HEK293T (cell line): ENCODE results near the gene FBXO15.

Experiments
- CTCF ChIA-PET: fragments of 350-600 bp; formaldehyde crosslinking; extraction: SDS; loops from one replicate; lab custom pipeline; 2021; ENCODE audit warnings: antibody characterized with exemption, inconsistent platforms; lab: Yijun Ruan, JAX
- POLR2A ChIA-PET: fragments of 350-600 bp; formaldehyde crosslinking; extraction: SDS; loops from one replicate; lab custom pipeline; 2020; ENCODE audit warnings: antibody characterized with exemption, inconsistent platforms; lab: Yijun Ruan, JAX
- DNase-seq: peaks from one replicate; pipeline ENCODE4 v3.0.0; 2012; ENCODE audit warnings: mixed read lengths; ENCODE audit errors: extremely low spot score
- ARNT ChIP-seq: fragments of 450-650 bp; IDR thresholded peaks from 2 replicates; pipeline ENCODE4 v1.6.1; 2017; ENCODE audit warnings: mild to moderate bottlenecking
- BHLHE40 ChIP-seq: fragments of 450-650 bp; IDR thresholded peaks from 2 replicates; pipeline ENCODE4 v1.6.1; 2016; ENCODE audit warnings: mild to moderate bottlenecking, moderate library complexity, borderline replicate concordance
- CTBP1 ChIP-seq: fragments of 450-650 bp; IDR thresholded peaks from 2 replicates; pipeline ENCODE4 v1.6.1; 2016; ENCODE audit warnings: borderline replicate concordance
- ELF4 ChIP-seq: fragments of 450-650 bp; IDR thresholded peaks from 2 replicates; pipeline ENCODE4 v1.6.1; 2017; ENCODE audit warnings: antibody characterized with exemption
- FOXA1 ChIP-seq: fragments of 450-650 bp; IDR thresholded peaks from 2 replicates; pipeline ENCODE4 v1.6.1; 2016; ENCODE audit warnings: mild to moderate bottlenecking
- FOXK2 ChIP-seq: fragments of 450-650 bp; IDR thresholded peaks from 2 replicates; pipeline ENCODE4 v1.6.1; 2016; ENCODE audit warnings: mild to moderate bottlenecking
- FOXM1 ChIP-seq: fragments of 450-650 bp; IDR thresholded peaks from 2 replicates; pipeline ENCODE4 v1.6.1; 2017; ENCODE audit warnings: mild to moderate bottlenecking, borderline replicate concordance
- HDGF ChIP-seq: fragments of 450-650 bp; IDR thresholded peaks from 2 replicates; pipeline ENCODE4 v1.6.1; 2017; ENCODE audit warnings: antibody characterized with exemption, borderline replicate concordance
- L3MBTL2 ChIP-seq: fragments of 450-650 bp; conservative IDR thresholded peaks from 2 replicates; pipeline ENCODE4 v1.6.1; 2016; ENCODE audit warnings: mild to moderate bottlenecking
- LEF1 ChIP-seq: fragments of 450-650 bp; IDR thresholded peaks from 2 replicates; pipeline ENCODE4 v1.6.1; 2017; ENCODE audit warnings: mild to moderate bottlenecking, borderline replicate concordance
- NFRKB ChIP-seq: fragments of 450-650 bp; IDR thresholded peaks from 2 replicates; pipeline ENCODE4 v1.6.1; 2016; ENCODE audit warnings: mild to moderate bottlenecking, moderate library complexity
- PKNOX1 ChIP-seq: fragments of 450-650 bp; IDR thresholded peaks from 2 replicates; pipeline ENCODE4 v1.6.1; 2016
- SP1 ChIP-seq: fragments of 450-650 bp; IDR thresholded peaks from 2 replicates; pipeline ENCODE4 v1.6.1; 2017
- SUZ12 ChIP-seq: fragments of 450-650 bp; IDR thresholded peaks from 2 replicates; pipeline ENCODE4 v1.6.1; 2016; ENCODE audit warnings: mild to moderate bottlenecking
- TARDBP ChIP-seq: fragments of 450-650 bp; IDR thresholded peaks from 2 replicates; pipeline ENCODE4 v1.6.1; 2016
- ZNF384 ChIP-seq: fragments of 450-650 bp; IDR thresholded peaks from 2 replicates; pipeline ENCODE4 v1.6.1; 2016

Gene FBXO15

GRCh38 chr18:74185860-74186259 is 38.2 kb upstream of the FBXO15 start:
- POLR2A ChIA-PET = no interaction called here
- DNase-seq = no peak
- TF ChIP-seq ZNF384 (no peak), HDGF (no peak), SUZ12 (no peak), NFRKB (no peak), ELF4 (no peak), BHLHE40 (no peak), TARDBP (no peak), LEF1 (no peak), FOXA1 (no peak), ARNT (no peak), PKNOX1 (no peak), FOXK2 (no peak), CTBP1 (no peak), SP1 (no peak), FOXM1 (no peak), L3MBTL2 (no peak)
- CTCF ChIA-PET = no interaction called here

- DNase-seq = no peak
- ChIA-PET CTCF (no interaction called here), POLR2A (no interaction called here)
- TF ChIP-seq SUZ12 (no peak), LEF1 (no peak), PKNOX1 (no peak), HDGF (no peak), CTBP1 (no peak), ZNF384 (no peak), FOXK2 (no peak), TARDBP (no peak), ELF4 (no peak), NFRKB (no peak), ARNT (no peak), FOXA1 (no peak), SP1 (no peak), FOXM1 (no peak), L3MBTL2 (no peak)
Observed at GRCh38 chr18:74184875-74185274, 37.2 kb upstream of the FBXO15 start.

- TF ChIP-seq FOXA1 (no peak), PKNOX1 (no peak), ZNF384 (no peak), HDGF (no peak)
- ChIA-PET CTCF (no interaction called here), POLR2A (no interaction called here)
- DNase-seq = no peak
Observed at GRCh38 chr18:74183130-74183529, 35.5 kb upstream of the FBXO15 start.

- ChIA-PET CTCF (no interaction called here), POLR2A (no interaction called here)
- DNase-seq = no peak
- TF ChIP-seq LEF1 = no peak
- TF ChIP-seq FOXA1 = no peak
- TF ChIP-seq SP1 = no peak
- no peak for TF ChIP-seq ZNF384
- TF ChIP-seq FOXK2 = no peak
- TF ChIP-seq FOXM1 = no peak
Observed at GRCh38 chr18:74182335-74182734, 34.7 kb upstream of the FBXO15 start.

- DNase-seq = no peak
- ChIA-PET CTCF (no interaction called here), POLR2A (no interaction called here)
Observed at GRCh38 chr18:74179623-74180199, 32.1 kb upstream of the FBXO15 start.

GRCh38 chr18:74178884-74179283 is 31.2 kb upstream of the FBXO15 start:
- ChIA-PET CTCF (interaction anchor here (0.7 kb wide), 1 partner anchor 27 kb away, joined by 3 read pairs; no protein-coding TSS in a partner anchor), POLR2A (no interaction called here)
- DNase-seq = no peak
- TF ChIP-seq FOXA1 (no peak), ZNF384 (no peak), L3MBTL2 (no peak), NFRKB (no peak), LEF1 (no peak), CTBP1 (no peak), FOXM1 (no peak)

More at GRCh38 chr18:74179623-74180199, 32.1 kb upstream of the FBXO15 start:
- no peak for TF ChIP-seq FOXA1
- no peak for TF ChIP-seq L3MBTL2

- TF ChIP-seq L3MBTL2 (no peak), BHLHE40 (no peak), FOXK2 (no peak), LEF1 (no peak), FOXA1 (no peak), SP1 (no peak), HDGF (no peak), TARDBP (no peak), CTBP1 (no peak), PKNOX1 (no peak), ZNF384 (no peak), ARNT (no peak), FOXM1 (no peak)
- no peak for DNase-seq
- ChIA-PET POLR2A (no interaction called here), CTCF (no interaction called here)
Observed at GRCh38 chr18:74175658-74176057, 28.0 kb upstream of the FBXO15 start.
